Measurements from ENCODE around the gene DCTN3. TPM values are rescaled to one million over a fixed set of nuclear protein-coding genes. Genes with fewer than 3 reads are reported as not detected.

Gene DCTN3
- total RNA-seq, 1 donor from 2014 or later, result 31.7 TPM

DNA sequence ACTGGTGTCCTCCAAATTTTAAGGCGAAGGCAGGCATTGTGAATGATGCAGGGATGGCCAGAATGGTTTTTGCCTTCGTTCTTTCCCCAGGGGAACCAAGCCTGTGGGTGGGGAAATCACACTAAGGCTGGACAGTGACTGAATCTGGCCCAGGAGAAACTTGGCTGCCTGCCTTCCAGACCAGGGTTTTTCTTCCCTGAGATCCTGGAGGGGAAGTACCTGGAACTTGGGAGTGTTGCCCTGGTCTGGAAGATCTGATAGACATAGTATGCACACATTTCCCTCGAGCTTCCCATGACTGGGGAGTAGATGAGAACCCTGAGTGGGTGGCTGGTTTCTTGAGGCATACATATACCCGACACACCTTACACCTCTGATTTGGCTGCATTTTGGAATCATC lies 31.0 kb upstream of the DCTN3 start:
- intact Hi-C loops (cut with DNase I), result loop anchor here (5.0 to 10.0 kb wide), 2 partner anchors 341 to 423 kb away; partner anchors contain the start of genes FANCG and VCP

DNA sequence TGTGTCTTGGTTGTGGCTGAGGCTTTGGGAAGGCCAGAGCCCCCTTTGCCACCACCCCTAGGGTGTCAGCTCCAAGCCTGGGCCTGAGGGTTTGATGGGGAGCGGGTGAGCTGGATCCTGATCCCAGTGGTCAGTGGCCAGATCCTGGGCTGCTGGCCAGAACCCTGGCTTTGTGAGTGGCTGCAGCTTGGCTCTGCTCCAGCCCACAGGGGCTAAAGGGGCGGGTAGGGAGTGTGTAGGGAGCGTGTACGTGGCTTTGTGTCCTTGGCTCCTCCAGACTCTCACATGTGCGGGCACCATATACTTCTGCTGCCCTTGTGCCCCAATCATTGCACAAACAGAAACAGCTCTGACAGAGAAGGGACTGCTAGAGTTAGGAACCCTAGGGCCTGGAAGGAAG lies 30.5 kb upstream of the DCTN3 start:
- Histone ChIP-seq H3K9me3 (no peaks in the 10 kb centered on the region), H3K36me3 (peaks cover 17 to 21% of the 10 kb centered on the region in 2 donors), H3K27me3 (no peaks in the 10 kb centered on the region), H3K27ac (peak overlapping the region; percentile 89 to 96), H3K4me1 (peaks cover 39 to 69% of the 10 kb centered on the region in 2 donors), H3K4me3 (no peak overlapping the region)
- TF ChIP-seq, protein P1, sequence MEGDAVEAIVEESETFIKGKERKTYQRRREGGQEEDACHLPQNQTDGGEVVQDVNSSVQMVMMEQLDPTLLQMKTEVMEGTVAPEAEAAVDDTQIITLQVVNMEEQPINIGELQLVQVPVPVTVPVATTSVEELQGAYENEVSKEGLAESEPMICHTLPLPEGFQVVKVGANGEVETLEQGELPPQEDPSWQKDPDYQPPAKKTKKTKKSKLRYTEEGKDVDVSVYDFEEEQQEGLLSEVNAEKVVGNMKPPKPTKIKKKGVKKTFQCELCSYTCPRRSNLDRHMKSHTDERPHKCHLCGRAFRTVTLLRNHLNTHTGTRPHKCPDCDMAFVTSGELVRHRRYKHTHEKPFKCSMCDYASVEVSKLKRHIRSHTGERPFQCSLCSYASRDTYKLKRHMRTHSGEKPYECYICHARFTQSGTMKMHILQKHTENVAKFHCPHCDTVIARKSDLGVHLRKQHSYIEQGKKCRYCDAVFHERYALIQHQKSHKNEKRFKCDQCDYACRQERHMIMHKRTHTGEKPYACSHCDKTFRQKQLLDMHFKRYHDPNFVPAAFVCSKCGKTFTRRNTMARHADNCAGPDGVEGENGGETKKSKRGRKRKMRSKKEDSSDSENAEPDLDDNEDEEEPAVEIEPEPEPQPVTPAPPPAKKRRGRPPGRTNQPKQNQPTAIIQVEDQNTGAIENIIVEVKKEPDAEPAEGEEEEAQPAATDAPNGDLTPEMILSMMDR (IDR thresholded peaks at IDR 0.05), result no peak
- intact Hi-C loops (cut with DNase I), result loop anchor here (5.0 to 10.0 kb wide), 2 partner anchors 341 to 424 kb away; partner anchors contain the start of genes FANCG and VCP
- DNase-seq (ENCODE audit: low spot score in 2 of 2), result no peak

More for the DNA sequence above, 31.0 kb upstream of the DCTN3 start:
- H3K27me3 ChIP-seq, result no peaks in the 10 kb centered on the region
- no peak for DNase-seq (ENCODE audit: low spot score in 2 of 2)
- peaks cover 35 to 65% of the 10 kb centered on the region in 2 donors for H3K4me1 ChIP-seq
- peaks cover 17 to 21% of the 10 kb centered on the region in 2 donors for H3K36me3 ChIP-seq
- H3K27ac ChIP-seq, result peak overlapping the region; percentile 89 to 96
- no peaks in the 10 kb centered on the region for H3K9me3 ChIP-seq
- peak overlapping the region; percentile 42 to 65 for H3K4me3 ChIP-seq
- TF ChIP-seq, protein P1 (IDR thresholded peaks at IDR 0.05), result no peak

DNA sequence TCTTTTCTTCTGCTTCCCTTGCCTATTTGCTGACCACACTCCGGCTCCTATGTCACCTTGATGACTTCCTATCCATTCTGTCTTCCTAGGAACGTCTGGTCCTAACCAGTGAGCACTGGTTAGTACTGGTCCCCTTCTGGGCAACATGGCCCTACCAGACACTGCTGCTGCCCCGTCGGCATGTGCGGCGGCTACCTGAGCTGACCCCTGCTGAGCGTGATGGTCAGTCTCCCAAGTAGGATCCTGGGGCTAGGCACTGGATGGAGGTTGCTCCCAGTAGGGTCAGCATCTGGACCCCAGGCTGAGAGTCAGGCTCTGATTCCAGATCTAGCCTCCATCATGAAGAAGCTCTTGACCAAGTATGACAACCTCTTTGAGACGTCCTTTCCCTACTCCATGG lies 28.4 kb upstream of the DCTN3 start:
- no peak for DNase-seq (ENCODE audit: low spot score in 2 of 2)
- H3K27me3 ChIP-seq, result no peaks in the 10 kb centered on the region
- H3K4me1 ChIP-seq, result peaks cover 30 to 47% of the 10 kb centered on the region in 2 donors
- TF ChIP-seq, protein P1 (IDR thresholded peaks at IDR 0.05), result no peak
- no peak overlapping the region for H3K4me3 ChIP-seq
- peak overlapping the region in 1 of 2 donors; percentile 83 for H3K27ac ChIP-seq
- peaks cover 17 to 21% of the 10 kb centered on the region in 2 donors for H3K36me3 ChIP-seq
- intact Hi-C loops (cut with DNase I), result loop anchor here (5.0 kb wide), 1 partner anchor 514 kb away; the partner anchor contains the start of gene UNC13B
- H3K9me3 ChIP-seq, result no peaks in the 10 kb centered on the region

DNA sequence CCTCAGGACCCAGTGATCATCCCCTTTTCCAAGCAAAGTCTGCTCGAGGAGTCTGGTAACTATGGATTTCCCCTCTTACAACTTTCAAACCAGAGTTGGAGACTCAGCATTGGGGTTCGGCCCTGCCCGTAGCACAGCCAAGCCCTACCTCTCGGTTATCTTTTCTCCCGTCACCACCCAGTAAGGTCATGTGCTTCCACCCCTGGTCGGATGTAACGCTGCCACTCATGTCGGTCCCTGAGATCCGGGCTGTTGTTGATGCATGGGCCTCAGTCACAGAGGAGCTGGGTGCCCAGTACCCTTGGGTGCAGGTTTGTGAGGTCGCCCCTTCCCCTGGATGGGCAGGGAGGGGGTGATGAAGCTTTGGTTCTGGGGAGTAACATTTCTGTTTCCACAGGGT lies 27.4 kb upstream of the DCTN3 start:
- TF ChIP-seq, protein P1 (IDR thresholded peaks at IDR 0.05), result no peak
- no peaks in the 10 kb centered on the region for H3K27me3 ChIP-seq
- no peaks in the 10 kb centered on the region for H3K9me3 ChIP-seq
- intact Hi-C loops (cut with DNase I), result loop anchor here (2.0 to 5.0 kb wide), 3 partner anchors 17 to 515 kb away; partner anchors contain the start of genes DCTN3 and UNC13B
- peaks cover 20 to 37% of the 10 kb centered on the region in 2 donors for H3K4me1 ChIP-seq
- peaks cover 17 to 21% of the 10 kb centered on the region in 2 donors for H3K36me3 ChIP-seq
- no peak for DNase-seq (ENCODE audit: low spot score in 2 of 2)
- peak overlapping the region; percentile 80 to 83 for H3K27ac ChIP-seq
- peak overlapping the region; percentile 69 to 80 for H3K4me3 ChIP-seq

DNA sequence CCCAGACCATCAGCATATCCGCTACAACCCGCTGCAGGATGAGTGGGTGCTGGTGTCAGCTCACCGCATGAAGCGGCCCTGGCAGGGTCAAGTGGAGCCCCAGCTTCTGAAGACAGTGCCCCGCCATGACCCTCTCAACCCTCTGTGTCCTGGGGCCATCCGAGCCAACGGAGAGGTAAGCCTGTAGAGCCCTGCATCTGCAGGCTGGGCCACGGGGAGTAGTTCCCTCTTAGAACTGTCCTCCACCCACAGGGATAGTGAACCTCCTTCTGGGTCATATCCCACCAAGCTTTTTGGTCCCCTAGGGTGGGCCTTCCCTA lies 26.7 kb upstream of the DCTN3 start:
- DNase-seq (ENCODE audit: low spot score in 2 of 2), result no peak
- Histone ChIP-seq H3K9me3 (no peaks in the 10 kb centered on the region), H3K27me3 (no peaks in the 10 kb centered on the region), H3K36me3 (peaks cover 17 to 21% of the 10 kb centered on the region in 2 donors), H3K4me3 (peak overlapping the region; percentile 69 to 80), H3K27ac (peak overlapping the region; percentile 80 to 83), H3K4me1 (peaks cover 17 to 32% of the 10 kb centered on the region in 2 donors)
- intact Hi-C loops (cut with DNase I), result loop anchor here (2.0 to 5.0 kb wide), 3 partner anchors 18 to 515 kb away; partner anchors contain the start of genes DCTN3 and UNC13B
- TF ChIP-seq, protein P1 (IDR thresholded peaks at IDR 0.05), result no peak

Measured in ascending aorta (tissue), 2 donors.